Inflammatory macrophage treated with lipopolysaccharide for 4 hours (primary cell): ENCODE results near the gene DPEP3.
"Not testable (repeated sequence)": the region's sequence is repeated elsewhere in the genome, so short reads cannot be mapped to it uniquely, and the experiment has no call there.

ENCODE experiments used
- DNase-seq: peaks from one replicate; pipeline ENCODE4 v3.0.0-alpha.2; 2020

DPEP3 gene

GRCh38 chr16:67943619-67944504 lies 36.4 kb downstream of the DPEP3 start, which contains the start of gene LCAT:
Gene LCAT, minus strand, starts transcription at chr16:67944120. Its CDS starts 19 bp downstream, at chr16:67944101.
- DNase-seq = no peak

DNA sequence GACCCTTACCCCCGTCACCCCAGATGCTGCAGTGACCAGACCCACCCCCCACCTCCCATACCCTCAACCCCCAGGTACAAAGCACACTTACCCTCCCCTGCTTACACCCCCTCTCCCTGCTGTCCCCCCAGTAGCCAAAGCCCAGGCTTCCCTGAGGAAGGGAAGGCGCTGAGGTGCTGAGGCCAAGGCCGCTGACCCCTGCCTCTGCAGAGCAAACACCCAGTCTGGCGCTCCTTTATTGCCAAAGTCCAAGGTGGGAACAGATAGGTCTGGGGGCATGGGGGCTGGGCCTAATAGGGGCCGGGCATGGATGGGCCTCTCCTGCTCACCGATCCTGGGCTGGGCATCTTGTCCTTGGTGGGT lies 37.1 kb downstream of the DPEP3 start:
- DNase-seq = no peak

- no peak for DNase-seq
Measured at GRCh38 chr16:67942510-67943255, 37.6 kb downstream of the DPEP3 start.

DNA sequence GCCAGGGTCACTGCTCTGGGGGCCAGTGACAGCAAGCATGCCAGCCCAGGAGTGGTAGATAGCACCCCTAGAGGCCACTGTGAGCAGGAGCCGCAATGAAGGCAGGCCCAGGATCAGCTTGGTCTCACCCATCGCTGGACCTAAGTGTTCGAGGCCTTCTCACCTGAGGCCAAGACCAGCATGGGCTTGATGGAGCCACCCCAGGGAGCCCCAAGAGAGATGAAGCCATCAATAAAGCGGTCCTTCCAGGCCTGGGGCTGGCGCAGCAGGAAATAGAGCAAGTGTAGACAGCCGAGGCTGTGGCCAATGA lies 38.1 kb downstream of the DPEP3 start:
- DNase-seq = peak; percentile 47

- DNase-seq = no peak
Measured at GRCh38 chr16:67941469-67942199, 38.7 kb downstream of the DPEP3 start.

- no peak for DNase-seq
Measured at GRCh38 chr16:67940446-67941089, 39.7 kb downstream of the DPEP3 start.

DNA sequence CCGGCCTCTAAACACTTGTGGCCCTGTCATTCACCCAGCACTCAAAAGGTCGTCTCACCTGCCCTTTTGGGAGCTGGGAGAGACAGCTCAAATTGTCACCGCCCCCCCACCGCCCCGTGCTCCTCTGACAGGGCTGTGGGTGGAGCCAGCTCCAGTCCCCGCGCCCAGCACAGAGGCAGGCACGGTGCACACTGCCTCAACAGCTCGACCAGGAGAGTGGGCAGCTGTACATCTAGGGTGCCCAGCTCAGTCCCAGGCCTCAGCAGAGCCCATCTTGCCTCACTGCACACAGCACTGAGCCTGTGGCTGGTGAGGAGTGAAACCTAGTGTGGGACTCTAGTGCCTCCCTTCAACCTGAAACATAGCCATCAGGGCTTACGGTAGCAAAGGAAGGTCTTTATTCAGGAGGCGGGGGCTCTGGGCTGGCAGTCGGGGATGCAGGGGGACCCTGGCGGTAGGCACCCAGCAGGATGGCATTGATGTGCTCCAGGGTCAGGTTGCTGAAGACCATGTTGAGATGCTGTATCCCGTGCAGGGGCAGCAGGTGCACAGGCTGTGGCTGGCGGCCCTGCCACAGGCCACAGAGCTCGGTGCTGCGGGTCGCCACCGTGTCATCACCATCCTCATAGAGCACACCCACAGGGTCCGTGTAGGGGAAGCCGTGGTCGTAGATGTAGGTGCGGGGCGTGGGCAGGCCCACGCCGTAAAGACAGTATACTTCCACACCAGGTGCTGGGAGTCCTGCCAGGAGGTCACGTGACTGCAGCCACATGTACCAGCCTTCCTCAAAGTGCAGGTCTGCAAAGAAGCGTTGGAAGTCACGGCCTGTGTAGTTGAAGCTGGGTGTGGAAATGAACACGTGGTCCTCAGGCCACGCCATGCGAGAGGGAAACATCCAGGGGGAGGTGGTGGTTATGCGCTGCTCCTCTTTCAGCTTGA lies 40.5 kb downstream of the DPEP3 start:
- DNase-seq = no peak

- not testable (repeated sequence) for DNase-seq
Measured at GRCh38 chr16:67937713-67938112, 42.6 kb downstream of the DPEP3 start.

- peak; percentile 96 for DNase-seq
Measured at GRCh38 chr16:67936880-67937605, 43.3 kb downstream of the DPEP3 start.

DNA sequence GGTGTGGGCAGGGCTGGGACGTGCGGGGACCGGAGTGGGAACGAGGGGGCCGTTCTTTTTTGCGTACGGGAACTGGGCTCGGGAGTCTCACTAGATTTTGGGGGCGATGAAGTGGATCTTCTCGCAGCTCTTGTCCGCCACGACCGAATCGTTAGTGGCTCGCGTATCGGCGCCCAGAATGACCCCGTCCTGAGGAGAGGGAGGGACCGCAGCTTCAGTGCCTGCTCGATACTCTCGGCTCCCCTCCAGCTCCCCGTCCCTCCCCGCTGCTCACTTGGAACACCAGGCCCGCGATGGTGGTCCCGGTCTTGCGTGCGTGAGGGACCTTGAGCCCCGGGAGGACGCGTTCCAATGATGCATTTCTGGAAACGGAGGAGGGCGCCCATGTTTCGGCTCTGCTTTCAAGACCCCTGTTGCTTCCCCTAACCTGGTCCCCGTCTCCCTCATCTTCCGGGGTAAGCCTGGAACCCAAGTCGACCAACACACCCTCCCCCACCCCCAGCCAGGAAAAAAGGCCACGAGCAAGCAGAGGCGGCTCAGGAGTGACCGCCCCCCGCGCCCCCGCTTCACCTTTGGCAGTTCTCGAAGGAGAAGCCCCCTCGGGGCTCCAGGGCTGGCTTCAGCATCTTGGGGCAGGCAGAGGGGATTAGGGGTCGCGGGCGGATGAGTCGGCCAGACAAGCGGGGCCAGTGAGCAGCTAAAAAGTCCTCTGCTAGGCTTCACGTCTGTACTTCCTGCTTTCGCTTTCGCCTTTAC lies 44.0 kb downstream of the DPEP3 start, which contains the start of gene PSMB10:
Gene PSMB10 (minus strand): TSS at position 727 of the 756 bp plus-strand sequence. CDS start 101 bp downstream, at position 626.
- DNase-seq = no peak

GRCh38 chr16:67935402-67936123 lies 44.7 kb downstream of the DPEP3 start:
- DNase-seq = peak; percentile 91

DNA sequence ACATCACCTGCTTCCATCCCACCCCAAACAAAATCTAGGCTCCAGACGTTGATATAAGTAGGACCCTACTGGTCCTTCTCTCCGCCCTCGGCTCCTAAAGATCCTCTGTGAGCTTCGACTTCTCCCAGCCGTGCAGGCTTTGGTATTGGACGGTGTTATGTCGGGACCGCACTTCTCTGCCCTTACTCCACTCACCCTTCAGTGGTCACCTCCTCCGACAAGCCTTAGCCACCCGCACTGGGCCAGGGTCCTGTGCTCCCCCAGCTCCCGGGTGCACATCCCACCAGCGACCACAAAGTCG lies 45.2 kb downstream of the DPEP3 start:
- DNase-seq = no peak

DNA sequence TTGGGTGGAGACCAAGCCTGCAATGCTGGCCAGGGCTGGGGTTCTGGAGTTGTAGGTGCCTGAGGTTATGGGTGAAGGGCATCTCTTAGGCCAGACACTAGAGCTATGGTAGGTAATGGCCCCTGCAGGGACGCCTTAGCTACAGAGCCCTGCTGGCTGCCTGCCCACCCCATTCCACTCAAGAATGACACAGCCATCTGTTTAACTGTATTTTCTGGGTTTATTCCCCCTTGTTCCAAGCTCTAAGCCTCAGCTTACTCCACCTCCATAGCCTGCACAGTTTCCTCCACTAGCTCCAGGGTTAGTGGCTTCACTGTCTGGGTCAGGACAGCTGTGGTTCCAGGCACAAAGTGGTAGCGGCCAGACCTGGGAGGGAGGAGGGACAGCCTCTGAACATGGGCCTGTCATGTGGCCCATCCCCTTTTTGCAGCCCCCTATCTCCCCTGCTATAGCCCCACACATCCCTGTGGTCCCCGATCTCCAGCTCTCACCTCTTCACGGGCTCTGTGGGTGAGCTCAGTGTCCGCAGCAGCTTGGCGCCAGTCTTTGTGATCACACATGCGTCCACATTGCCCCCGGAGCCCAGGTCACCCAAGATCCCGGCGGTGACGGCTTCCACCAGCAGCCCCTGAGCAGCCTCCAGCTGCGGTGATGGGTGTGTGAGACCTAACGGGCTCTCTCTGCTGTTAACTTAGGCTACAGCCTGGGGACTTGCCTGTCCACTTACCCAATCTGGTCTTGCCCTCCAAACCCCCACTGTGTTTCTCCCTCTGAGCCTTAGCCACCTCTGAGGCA lies 45.8 kb downstream of the DPEP3 start:
- no peak for DNase-seq

GRCh38 chr16:67933805-67934204 lies 46.5 kb downstream of the DPEP3 start:
- no peak for DNase-seq

DNA sequence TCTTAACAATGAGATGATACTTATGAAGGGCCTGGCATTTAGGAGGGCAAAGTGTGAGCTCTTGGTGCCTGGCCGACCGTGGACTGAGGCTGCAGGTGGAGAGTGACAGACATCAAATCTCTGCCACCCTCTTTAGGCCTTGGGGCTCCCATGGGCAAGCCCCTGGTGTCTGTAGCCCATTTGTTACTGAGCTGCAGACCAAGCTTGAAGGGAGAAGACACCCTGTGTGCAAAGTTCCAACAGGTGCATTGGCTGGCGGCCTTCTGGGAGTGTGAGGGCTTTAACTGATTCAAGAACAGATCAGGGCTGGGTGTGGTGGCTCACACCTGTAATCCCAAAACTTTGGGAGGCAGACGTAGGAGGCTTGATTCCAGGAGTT lies 47.8 kb downstream of the DPEP3 start:
- DNase-seq = no peak

GRCh38 chr16:67931712-67932461 lies 48.4 kb downstream of the DPEP3 start, which contains the start of gene CTRL:
Gene CTRL, minus strand, starts transcription at chr16:67931862. Its CDS starts 10 bp downstream, at chr16:67931852.
- no peak for DNase-seq

DNA sequence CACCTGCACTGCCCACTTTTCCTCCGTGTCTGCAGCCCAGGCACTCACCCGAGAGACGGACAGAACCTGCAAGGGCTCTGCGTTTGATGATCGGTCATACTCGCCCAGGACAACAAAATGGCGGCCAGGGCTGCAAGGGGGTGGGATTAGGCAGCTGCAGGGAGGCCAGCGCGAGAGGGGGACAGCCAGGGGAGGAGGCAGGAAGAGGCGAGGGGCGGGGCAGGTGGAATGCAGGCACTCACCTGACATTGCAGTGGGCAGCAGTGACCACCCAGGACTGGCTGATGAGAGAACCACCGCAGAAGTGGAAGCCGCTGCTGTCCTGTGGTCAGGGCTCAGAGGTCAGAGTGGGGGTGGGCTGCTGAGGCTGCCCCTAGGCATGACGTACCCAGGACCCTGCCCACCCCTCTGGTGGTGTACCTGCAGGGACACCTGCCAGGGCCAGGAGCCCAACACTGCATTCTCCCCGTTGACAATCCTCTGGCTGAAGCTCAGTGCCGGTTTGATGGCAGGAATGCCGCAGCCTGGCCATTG lies 49.6 kb downstream of the DPEP3 start:
- DNase-seq = no peak

- no peak for DNase-seq
Measured at GRCh38 chr16:67930191-67930590, 50.1 kb downstream of the DPEP3 start.
